Activated CD8-positive, alpha-beta T cell treated with anti-CD3 and anti-CD28 coated beads for 36 hours (primary cell): ENCODE results near the gene COG7. TPM values are rescaled to one million over a fixed set of nuclear protein-coding genes. Genes with fewer than 3 reads are reported as not detected.
"Not testable (repeated sequence)": the region's sequence is repeated elsewhere in the genome, so short reads cannot be mapped to it uniquely, and the experiment has no call there.

ENCODE experiments used
- ATAC-seq: fragments of 200-7000 bp; cut with Tn5 transposase; one replicate; pipeline ENCODE4 v1.10.0; 2021; ENCODE audit warnings: mild to moderate bottlenecking, moderate library complexity
- CTCF ChIA-PET: fragments of 350-600 bp; sonication (Branson Sonifier 250); formaldehyde crosslinking; loops from one replicate; lab custom pipeline; 2021; ENCODE audit warnings: antibody characterized with exemption; lab: Charles Lee
- POLR2A ChIA-PET: fragments of 350-600 bp; sonication (Branson Sonifier 250); formaldehyde crosslinking; loops from one replicate; lab custom pipeline; 2021; ENCODE audit warnings: antibody characterized with exemption; lab: Charles Lee
- DNase-seq: peaks from one replicate; pipeline ENCODE4 v3.0.0-alpha.2; 2020
- H3K27ac Mint-ChIP-seq: one replicate; pipeline ENCODE4 v1.8.0; 2021; ENCODE audit warnings: mild to moderate bottlenecking, mixed read lengths
- H3K27me3 Mint-ChIP-seq: one replicate; pipeline ENCODE4 v1.8.0; 2021; ENCODE audit warnings: mixed read lengths
- H3K36me3 Mint-ChIP-seq: one replicate; pipeline ENCODE4 v1.8.0; 2021; ENCODE audit warnings: low read depth, mixed read lengths
- H3K4me1 Mint-ChIP-seq: one replicate; pipeline ENCODE4 v1.8.0; 2021; ENCODE audit warnings: low read depth, mixed read lengths
- H3K4me3 Mint-ChIP-seq: one replicate; pipeline ENCODE4 v1.8.0; 2021; ENCODE audit warnings: mild to moderate bottlenecking, moderate library complexity, mixed read lengths
- H3K9me3 Mint-ChIP-seq: one replicate; pipeline ENCODE4 v1.8.0; 2021; ENCODE audit warnings: mixed read lengths
- intact Hi-C: fragments of 100-400 bp; cut with micrococcal nuclease; formaldehyde crosslinking; loops from one replicate; pipeline ENCODE4 v1.10.0; 2022
- total RNA-seq, 2 experiments: library from RNA; stranded (reverse); gene quantifications; one replicate each; pipeline ENCODE4 v1.2.3, GENCODE V29; 2021
- TF ChIP-seq, protein P1 (sequence below): fragments of 200-600 bp; IDR thresholded peaks from one replicate; pipeline ENCODE4 v1.8.0; 2022; ENCODE audit warnings: antibody characterized with exemption, mild to moderate bottlenecking

Gene COG7
- total RNA-seq, 2 experiments from 2014 or later: 16.4 to 16.7 TPM

DNA sequence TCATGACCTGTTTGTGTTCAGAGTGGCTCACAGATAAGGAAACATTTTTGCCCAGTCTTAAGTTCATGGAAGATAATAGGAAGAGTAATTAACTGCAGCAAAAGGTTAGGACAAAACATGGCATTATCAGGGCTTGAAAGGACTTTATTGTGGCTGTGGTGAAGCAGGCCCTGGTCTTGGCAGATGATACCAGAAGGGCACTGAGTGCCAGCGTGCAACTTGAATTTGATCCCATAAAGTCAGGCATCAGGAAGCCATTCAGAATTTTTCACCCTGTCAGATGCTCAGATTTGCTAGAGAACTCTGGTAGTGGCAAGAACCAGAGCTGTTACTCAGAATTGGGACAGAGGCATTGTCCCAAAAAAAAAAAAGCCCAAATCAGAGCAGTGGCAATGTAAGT, 11.2 kb upstream of the COG7 start:
- no peak overlapping the region for H3K4me3 Mint-ChIP-seq
- ChIA-PET CTCF (no interaction called here), POLR2A (interaction anchor here (1.2 kb wide), 1 partner anchor 61 kb away, joined by 3 read pairs; no protein-coding TSS in a partner anchor)
- no peaks in the 10 kb centered on the region for H3K4me1 Mint-ChIP-seq
- peaks cover 12% of the 10 kb centered on the region for H3K36me3 Mint-ChIP-seq
- intact Hi-C loops: no loop called here
- no peak for DNase-seq
- H3K27me3 Mint-ChIP-seq: no peaks in the 10 kb centered on the region
- ATAC-seq: no peak
- TF ChIP-seq, protein P1, sequence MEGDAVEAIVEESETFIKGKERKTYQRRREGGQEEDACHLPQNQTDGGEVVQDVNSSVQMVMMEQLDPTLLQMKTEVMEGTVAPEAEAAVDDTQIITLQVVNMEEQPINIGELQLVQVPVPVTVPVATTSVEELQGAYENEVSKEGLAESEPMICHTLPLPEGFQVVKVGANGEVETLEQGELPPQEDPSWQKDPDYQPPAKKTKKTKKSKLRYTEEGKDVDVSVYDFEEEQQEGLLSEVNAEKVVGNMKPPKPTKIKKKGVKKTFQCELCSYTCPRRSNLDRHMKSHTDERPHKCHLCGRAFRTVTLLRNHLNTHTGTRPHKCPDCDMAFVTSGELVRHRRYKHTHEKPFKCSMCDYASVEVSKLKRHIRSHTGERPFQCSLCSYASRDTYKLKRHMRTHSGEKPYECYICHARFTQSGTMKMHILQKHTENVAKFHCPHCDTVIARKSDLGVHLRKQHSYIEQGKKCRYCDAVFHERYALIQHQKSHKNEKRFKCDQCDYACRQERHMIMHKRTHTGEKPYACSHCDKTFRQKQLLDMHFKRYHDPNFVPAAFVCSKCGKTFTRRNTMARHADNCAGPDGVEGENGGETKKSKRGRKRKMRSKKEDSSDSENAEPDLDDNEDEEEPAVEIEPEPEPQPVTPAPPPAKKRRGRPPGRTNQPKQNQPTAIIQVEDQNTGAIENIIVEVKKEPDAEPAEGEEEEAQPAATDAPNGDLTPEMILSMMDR: no peak
- H3K9me3 Mint-ChIP-seq: no peaks in the 10 kb centered on the region
- H3K27ac Mint-ChIP-seq: no peak overlapping the region

DNA sequence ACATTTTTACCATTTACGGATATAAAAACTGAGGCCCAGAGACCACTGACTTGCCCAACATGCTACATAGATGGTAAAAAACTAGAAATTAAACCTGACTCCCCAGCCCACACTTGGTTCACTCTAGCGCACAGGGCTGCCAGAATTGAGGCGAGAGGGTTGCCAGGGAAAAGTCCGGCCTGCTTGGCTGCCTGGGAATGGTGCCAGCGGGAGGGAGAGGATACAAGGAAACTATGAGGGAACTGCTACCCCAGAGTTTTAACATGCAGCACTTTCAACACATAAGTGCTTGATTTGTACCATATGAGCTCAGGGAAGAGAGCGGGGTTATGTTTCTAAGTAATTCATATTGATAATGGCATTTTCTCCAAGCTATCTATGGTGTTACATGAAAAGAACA, 10.0 kb upstream of the COG7 start:
- CTCF ChIA-PET, H3K36me3 Mint-ChIP-seq, H3K27me3 Mint-ChIP-seq: not testable (repeated sequence)

DNA sequence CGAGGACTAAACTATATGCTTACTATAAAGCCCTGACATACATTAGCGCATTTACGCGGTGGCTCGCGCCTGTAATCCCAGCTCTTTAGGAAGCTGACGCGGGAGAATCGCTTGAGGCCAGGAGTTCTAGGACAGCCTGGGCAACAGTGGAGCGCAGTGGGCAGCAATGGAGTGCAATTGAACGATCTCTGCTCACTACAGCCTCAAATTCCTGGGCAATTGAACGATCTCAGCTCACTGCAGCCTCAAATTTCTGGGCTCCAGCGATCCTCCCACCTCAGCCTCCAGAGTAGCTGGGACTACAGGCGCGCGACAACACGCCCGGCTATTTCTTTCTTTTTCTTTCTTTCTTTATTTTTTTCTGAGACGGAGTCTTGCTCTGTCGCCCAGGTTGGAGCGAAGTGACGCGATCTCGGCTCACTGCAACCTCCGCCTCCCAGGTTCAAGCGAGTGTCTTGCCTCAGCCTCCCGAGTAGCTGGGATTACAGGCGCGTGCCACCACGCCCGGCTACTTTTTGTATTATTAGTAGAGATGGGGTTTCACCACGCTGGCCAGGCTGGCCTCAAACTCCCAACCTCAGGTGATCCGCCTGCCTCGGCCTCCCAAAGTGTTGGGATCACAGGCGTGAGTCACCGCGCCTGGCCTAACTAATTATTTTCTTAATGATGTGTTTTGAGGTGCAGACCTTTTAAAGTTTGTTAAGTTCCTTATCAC, 506 bp upstream of the COG7 start:
- Mint-ChIP-seq H3K36me3 (no peaks in the 10 kb centered on the region), H3K27ac (no peak overlapping the region), H3K4me1 (peaks cover 18% of the 10 kb centered on the region), H3K9me3 (no peaks in the 10 kb centered on the region), H3K4me3 (peak overlapping the region; percentile 86), H3K27me3 (no peaks in the 10 kb centered on the region)
- ChIA-PET CTCF (interaction anchor here (4.3 kb wide), 1 partner anchor 18 kb away, joined by 47 read pairs; no protein-coding TSS in a partner anchor), POLR2A (interaction anchor here (1.2 to 1.4 kb wide), 2 partner anchors 57 to 60 kb away, joined by 3 to 4 read pairs; partner anchors contain the start of gene GGA2)
- DNase-seq (no peak), ATAC-seq (no peak)
- TF ChIP-seq, protein P1: no peak
- intact Hi-C loops: no loop called here

More for the DNA sequence above, 10.0 kb upstream of the COG7 start:
- ATAC-seq, POLR2A ChIA-PET, H3K4me3 Mint-ChIP-seq, H3K4me1 Mint-ChIP-seq, intact Hi-C loops, H3K9me3 Mint-ChIP-seq, DNase-seq, H3K27ac Mint-ChIP-seq: not testable (repeated sequence)

DNA sequence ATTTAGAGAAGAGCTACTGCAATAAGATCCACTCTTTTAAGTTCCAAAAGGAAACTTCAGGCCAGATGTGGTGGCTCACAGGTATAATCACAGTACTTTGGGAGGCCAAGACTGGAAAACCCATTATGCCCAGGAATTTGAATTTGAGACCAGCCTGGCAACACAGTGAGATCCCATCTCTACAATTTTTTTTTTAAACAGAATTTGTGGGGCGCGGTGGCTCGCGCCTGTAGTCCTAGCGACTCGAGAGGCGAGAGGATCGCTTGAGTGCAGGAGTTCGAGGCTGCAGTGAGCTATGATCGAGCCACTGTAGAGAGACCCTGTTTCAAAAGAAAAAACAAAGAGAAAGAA, 793 bp downstream of the COG7 start:
- Mint-ChIP-seq H3K4me1 (peaks cover 18% of the 10 kb centered on the region), H3K9me3 (no peaks in the 10 kb centered on the region), H3K36me3 (no peaks in the 10 kb centered on the region), H3K27ac (peak overlapping the region; percentile 90), H3K4me3 (peak overlapping the region; percentile 86), H3K27me3 (no peaks in the 10 kb centered on the region)
- ChIA-PET POLR2A (interaction anchor here (0.7 to 1.4 kb wide), 5 partner anchors 13 to 189 kb away, joined by 3 to 4 read pairs (median 3); partner anchors contain the start of genes DCTN5 and PALB2), CTCF (interaction anchor here (4.3 kb wide), 1 partner anchor 17 kb away, joined by 47 read pairs; no protein-coding TSS in a partner anchor)
- intact Hi-C loops: no loop called here
- TF ChIP-seq, protein P1: no peak
- no peak for ATAC-seq
- no peak for DNase-seq

DNA sequence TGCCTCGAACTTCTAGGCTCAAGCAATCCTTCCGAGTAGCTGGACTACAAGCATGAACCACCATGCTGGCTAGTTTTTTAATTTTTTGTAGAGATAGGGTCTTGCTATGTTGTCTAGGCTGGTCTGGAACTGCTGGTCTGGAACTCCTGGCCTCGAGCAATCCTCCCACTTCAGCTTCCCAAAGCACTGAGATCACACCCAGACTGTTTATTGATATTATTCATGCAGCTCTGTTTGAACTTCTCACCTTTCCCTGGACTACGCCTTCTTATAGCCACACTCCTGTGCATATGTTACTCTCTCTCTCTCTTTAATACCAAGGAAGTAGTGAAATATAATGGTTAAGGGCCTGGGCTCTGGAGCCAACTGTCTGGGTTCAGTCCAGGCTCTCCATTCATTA, 4.6 kb downstream of the COG7 start:
- no peak overlapping the region for H3K4me3 Mint-ChIP-seq
- POLR2A ChIA-PET: no interaction called here
- TF ChIP-seq, protein P1: no peak
- intact Hi-C loops: no loop called here
- DNase-seq (no peak), ATAC-seq (no peak)
- H3K9me3 Mint-ChIP-seq: no peaks in the 10 kb centered on the region
- peaks cover 4% of the 10 kb centered on the region for H3K36me3 Mint-ChIP-seq
- peaks cover 18% of the 10 kb centered on the region for H3K4me1 Mint-ChIP-seq
- CTCF ChIA-PET: interaction anchor here (1.0 to 1.1 kb wide), 2 partner anchors 11 to 13 kb away, joined by 4 to 5 read pairs; no protein-coding TSS in a partner anchor
- no peaks in the 10 kb centered on the region for H3K27me3 Mint-ChIP-seq
- H3K27ac Mint-ChIP-seq: no peak overlapping the region

DNA sequence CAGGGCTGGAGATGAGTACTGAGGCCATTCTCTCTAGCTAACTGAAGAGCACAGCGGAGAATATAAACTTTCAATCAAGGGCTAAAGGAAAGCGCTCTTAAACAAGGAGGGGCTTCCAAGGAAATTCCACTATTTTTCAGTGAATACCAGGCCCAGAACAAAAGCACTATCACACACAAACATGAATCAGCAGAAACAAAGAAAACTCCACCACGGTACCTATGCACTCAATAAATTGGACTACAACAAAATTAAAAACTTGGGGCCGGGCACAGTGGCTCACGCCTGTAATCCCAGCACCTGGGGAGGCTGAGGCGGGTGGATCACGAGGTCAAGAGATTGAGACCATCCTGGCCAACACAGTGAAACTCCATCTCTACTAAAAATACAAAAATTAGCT, 15.4 kb downstream of the COG7 start:
- H3K4me1 Mint-ChIP-seq, H3K9me3 Mint-ChIP-seq, DNase-seq, ATAC-seq, intact Hi-C loops, H3K4me3 Mint-ChIP-seq, POLR2A ChIA-PET, H3K27me3 Mint-ChIP-seq, H3K27ac Mint-ChIP-seq: not testable (repeated sequence)
- CTCF ChIA-PET: interaction anchor here (0.7 to 7.0 kb wide), 6 partner anchors 10 to 539 kb away, joined by 3 to 113 read pairs (median 24); partner anchors contain the start of genes COG7 and SCNN1G
- peaks cover 18% of the 10 kb centered on the region for H3K36me3 Mint-ChIP-seq
